Trophoblast cell (in vitro differentiated cells and primary cell): ENCODE results near the gene RAD51.

Source experiments
- DNase-seq, 2 donors: peaks; one replicate each; pipeline ENCODE4 v3.0.0-alpha.2; 2016
- H2AFZ ChIP-seq: 2 replicates; pipeline ENCODE4 v1.6.1; 2013; ENCODE audit warnings: low read length, moderate library complexity, mild to moderate bottlenecking; ENCODE audit not compliant: insufficient read depth, poor library complexity
- H2AK5ac ChIP-seq: 2 replicates; pipeline ENCODE4 v1.6.1; 2013; ENCODE audit warnings: mild to moderate bottlenecking, low read length
- H2BK120ac ChIP-seq: 2 replicates; pipeline ENCODE4 v1.6.1; 2013; ENCODE audit warnings: low read length, mild to moderate bottlenecking, moderate library complexity; ENCODE audit not compliant: insufficient read depth, poor library complexity
- H2BK12ac ChIP-seq: 2 replicates; pipeline ENCODE4 v1.6.1; 2013; ENCODE audit warnings: mild to moderate bottlenecking, low read length, moderate library complexity
- H2BK5ac ChIP-seq: 2 replicates; pipeline ENCODE4 v1.6.1; 2013; ENCODE audit warnings: low read length, low read depth, moderate library complexity, mild to moderate bottlenecking; ENCODE audit not compliant: poor library complexity
- H3K14ac ChIP-seq: 2 replicates; pipeline ENCODE4 v1.6.1; 2013; ENCODE audit warnings: mild to moderate bottlenecking, low read length
- H3K18ac ChIP-seq: 2 replicates; pipeline ENCODE4 v1.6.1; 2013; ENCODE audit warnings: mild to moderate bottlenecking, low read length
- H3K23ac ChIP-seq: 2 replicates; pipeline ENCODE4 v1.6.1; 2013; ENCODE audit warnings: low read length
- H3K27ac ChIP-seq: 2 replicates; pipeline ENCODE4 v1.5.1; 2013; ENCODE audit warnings: low read depth, mild to moderate bottlenecking, inconsistent platforms, low read length, moderate library complexity
- H3K27me3 ChIP-seq: 2 replicates; pipeline ENCODE4 v1.6.1; 2013; ENCODE audit warnings: inconsistent platforms, mild to moderate bottlenecking, low read length, moderate library complexity; ENCODE audit not compliant: insufficient read depth
- H3K36me3 ChIP-seq, 2 experiments: 1 replicate in 1 of 2; 2 replicates in 1 of 2; pipeline ENCODE4 v1.6.1; 2013; ENCODE audit warnings: low read length in 2 of 2, mild to moderate bottlenecking in 2 of 2, moderate library complexity in 1 of 2; ENCODE audit not compliant: insufficient read depth in 2 of 2, control insufficient read depth in 1 of 2
- H3K4ac ChIP-seq: 2 replicates; pipeline ENCODE4 v1.6.1; 2013; ENCODE audit warnings: low read depth, mild to moderate bottlenecking, low read length, moderate library complexity
- H3K4me1 ChIP-seq, 2 experiments: 1 replicate in 1 of 2; 2 replicates in 1 of 2; pipeline ENCODE4 v1.6.1; 2013; ENCODE audit warnings: low read length in 2 of 2, mild to moderate bottlenecking in 2 of 2, moderate library complexity in 1 of 2; ENCODE audit not compliant: insufficient read depth in 2 of 2, control insufficient read depth in 1 of 2
- H3K4me2 ChIP-seq: 2 replicates; pipeline ENCODE4 v1.6.1; 2013; ENCODE audit warnings: inconsistent platforms, mild to moderate bottlenecking, low read length, moderate library complexity
- H3K4me3 ChIP-seq: 2 replicates; pipeline ENCODE4 v1.5.1; 2013; ENCODE audit warnings: mild to moderate bottlenecking, low read depth, low read length, inconsistent platforms
- H3K79me1 ChIP-seq: one replicate; pipeline ENCODE4 v1.6.1; 2013; ENCODE audit warnings: low read length
- H3K79me2 ChIP-seq: 2 replicates; pipeline ENCODE4 v1.6.1; 2013; ENCODE audit warnings: low read length, mild to moderate bottlenecking; ENCODE audit not compliant: control insufficient read depth, insufficient read depth, poor library complexity
- H3K9ac ChIP-seq: 2 replicates; pipeline ENCODE4 v1.6.1; 2013; ENCODE audit warnings: mild to moderate bottlenecking, low read length
- H3K9me3 ChIP-seq: 2 replicates; pipeline ENCODE4 v1.6.1; 2013; ENCODE audit warnings: low read depth, mild to moderate bottlenecking, control low read depth, inconsistent platforms, low read length; ENCODE audit not compliant: insufficient read depth
- H4K12ac ChIP-seq: 2 replicates; pipeline ENCODE4 v1.6.1; 2013; ENCODE audit warnings: low read depth, mild to moderate bottlenecking, low read length, moderate library complexity
- H4K8ac ChIP-seq: 2 replicates; pipeline ENCODE4 v1.6.1; 2013; ENCODE audit warnings: low read depth, mild to moderate bottlenecking, low read length, moderate library complexity
- H4K91ac ChIP-seq: one replicate; pipeline ENCODE4 v1.6.1; 2013; ENCODE audit warnings: low read depth, mild to moderate bottlenecking, low read length, moderate library complexity
- WGBS: extraction: QIAGEN DNeasy Blood & Tissue Kit; methylation state at CpG from one replicate; pipeline ENCODE4 v1.1.7; 2013; ENCODE audit warnings: missing lambda C conversion rate; ENCODE audit not compliant: insufficient read length, insufficient coverage; ENCODE audit errors: extremely low coverage; 5-methylcytosine and 5-hydroxymethylcytosine counted together

RAD51 gene

GRCh38 chr15:40716165-40716564, 21.2 kb downstream of the RAD51 start:
- no peak overlapping the region for H3K18ac ChIP-seq
- no CpG with 5 or more reads among the region's 6 CpGs for WGBS
- H3K4me3 ChIP-seq: no peak overlapping the region
- no peak overlapping the region for H3K4ac ChIP-seq
- H3K9me3 ChIP-seq: no peaks in the 10 kb centered on the region
- peaks cover 19 to 27% of the 10 kb centered on the region in 2 experiments for H3K36me3 ChIP-seq
- no peaks in the 10 kb centered on the region for H3K4me1 ChIP-seq
- no peaks in the 10 kb centered on the region for H3K79me1 ChIP-seq
- DNase-seq: no peak
- no peak overlapping the region for H2AK5ac ChIP-seq
- H3K9ac ChIP-seq: no peak overlapping the region
- H3K27me3 ChIP-seq: no peaks in the 10 kb centered on the region
- no peak overlapping the region for H2BK12ac ChIP-seq
- no peak overlapping the region for H2BK5ac ChIP-seq
- H3K27ac ChIP-seq: no peak overlapping the region
- H4K8ac ChIP-seq: no peak overlapping the region
- H2BK120ac ChIP-seq: no peak overlapping the region
- no peak overlapping the region for H4K12ac ChIP-seq
- H3K14ac ChIP-seq: no peak overlapping the region
- H3K4me2 ChIP-seq: no peak overlapping the region
- no peak overlapping the region for H4K91ac ChIP-seq
- no peak overlapping the region for H3K23ac ChIP-seq
- no peak overlapping the region for H2AFZ ChIP-seq
- no peaks in the 10 kb centered on the region for H3K79me2 ChIP-seq

GRCh38 chr15:40721701-40722100, 26.7 kb downstream of the RAD51 start:
- no CpG with 5 or more reads among the region's 1 CpG for WGBS
- Histone ChIP-seq H3K27ac (no peak overlapping the region), H4K12ac (no peak overlapping the region), H2BK120ac (no peak overlapping the region), H2AK5ac (no peak overlapping the region), H3K14ac (no peak overlapping the region), H3K4me2 (no peak overlapping the region), H3K4me1 (no peaks in the 10 kb centered on the region), H3K27me3 (no peaks in the 10 kb centered on the region), H3K18ac (no peak overlapping the region), H4K91ac (no peak overlapping the region), H3K23ac (no peak overlapping the region), H3K36me3 (peaks cover 15 to 26% of the 10 kb centered on the region in 2 experiments), H3K4me3 (no peak overlapping the region), H3K9ac (no peak overlapping the region), H3K79me2 (no peaks in the 10 kb centered on the region), H2AFZ (no peak overlapping the region), H3K4ac (no peak overlapping the region), H3K9me3 (no peaks in the 10 kb centered on the region), H2BK12ac (no peak overlapping the region), H2BK5ac (no peak overlapping the region), H4K8ac (no peak overlapping the region), H3K79me1 (no peaks in the 10 kb centered on the region)
- DNase-seq: peak in 1 of 2 donors; percentile 39

GRCh38 chr15:40722354-40722753, 27.4 kb downstream of the RAD51 start:
- Histone ChIP-seq H3K14ac (no peak overlapping the region), H4K8ac (no peak overlapping the region)
- WGBS: no CpG with 5 or more reads among the region's 4 CpGs

GRCh38 chr15:40722934-40723333, 28.0 kb downstream of the RAD51 start:
- H4K8ac ChIP-seq: no peak overlapping the region
- no peak for DNase-seq
- H3K9ac ChIP-seq: no peak overlapping the region
- H2BK5ac ChIP-seq: no peak overlapping the region
- H3K36me3 ChIP-seq: peaks cover 15 to 23% of the 10 kb centered on the region in 2 experiments
- no peak overlapping the region for H4K12ac ChIP-seq
- no peak overlapping the region for H3K27ac ChIP-seq
- no peaks in the 10 kb centered on the region for H3K79me1 ChIP-seq
- no peak overlapping the region for H3K4ac ChIP-seq
- no peak overlapping the region for H4K91ac ChIP-seq
- no peak overlapping the region for H3K14ac ChIP-seq
- no peaks in the 10 kb centered on the region for H3K4me1 ChIP-seq
- no peak overlapping the region for H2AK5ac ChIP-seq
- no peak overlapping the region for H2AFZ ChIP-seq
- H3K18ac ChIP-seq: no peak overlapping the region
- no peak overlapping the region for H2BK120ac ChIP-seq
- H3K79me2 ChIP-seq: no peaks in the 10 kb centered on the region
- H3K4me2 ChIP-seq: no peak overlapping the region
- H3K4me3 ChIP-seq: no peak overlapping the region
- H3K9me3 ChIP-seq: no peaks in the 10 kb centered on the region
- WGBS: no CpG with 5 or more reads among the region's 2 CpGs
- no peak overlapping the region for H3K23ac ChIP-seq
- H3K27me3 ChIP-seq: no peaks in the 10 kb centered on the region
- no peak overlapping the region for H2BK12ac ChIP-seq

More at GRCh38 chr15:40722354-40722753, 27.4 kb downstream of the RAD51 start:
- no peak overlapping the region for H2AK5ac ChIP-seq
- H2BK120ac ChIP-seq: no peak overlapping the region
- H2BK12ac ChIP-seq: no peak overlapping the region
- H3K23ac ChIP-seq: no peak overlapping the region
- H4K91ac ChIP-seq: no peak overlapping the region
- no peak overlapping the region for H2AFZ ChIP-seq
- no peaks in the 10 kb centered on the region for H3K9me3 ChIP-seq
- no peak overlapping the region for H3K9ac ChIP-seq
- no peak overlapping the region for H4K12ac ChIP-seq
- H3K4ac ChIP-seq: no peak overlapping the region
- no peak overlapping the region for H3K4me2 ChIP-seq
- H3K18ac ChIP-seq: no peak overlapping the region
- H3K4me1 ChIP-seq: no peaks in the 10 kb centered on the region
- no peaks in the 10 kb centered on the region for H3K79me2 ChIP-seq
- H3K36me3 ChIP-seq: peaks cover 15 to 26% of the 10 kb centered on the region in 2 experiments
- H3K27me3 ChIP-seq: no peaks in the 10 kb centered on the region
- DNase-seq: no peak
- no peak overlapping the region for H3K27ac ChIP-seq
- H3K79me1 ChIP-seq: no peaks in the 10 kb centered on the region
- no peak overlapping the region for H3K4me3 ChIP-seq
- H2BK5ac ChIP-seq: no peak overlapping the region
